Suppressor macrophage (primary cell): ENCODE data around the gene WDCP.
"Not testable (repeated sequence)": the region's sequence is repeated elsewhere in the genome, so short reads cannot be mapped to it uniquely, and the experiment has no call there.

Experiments used
- DNase-seq, 4 experiments: peaks; one replicate each; pipeline ENCODE4 v3.0.0-alpha.2; 2020 to 2022
- total RNA-seq, 17 experiments: gene quantifications; one replicate each; lab custom pipeline; 2026; ENCODE audit warnings: mixed read lengths in 6 of 17, inconsistent platforms in 3 of 17; lab: John Stamatoyannopoulos, UW

The WDCP gene, protein sequence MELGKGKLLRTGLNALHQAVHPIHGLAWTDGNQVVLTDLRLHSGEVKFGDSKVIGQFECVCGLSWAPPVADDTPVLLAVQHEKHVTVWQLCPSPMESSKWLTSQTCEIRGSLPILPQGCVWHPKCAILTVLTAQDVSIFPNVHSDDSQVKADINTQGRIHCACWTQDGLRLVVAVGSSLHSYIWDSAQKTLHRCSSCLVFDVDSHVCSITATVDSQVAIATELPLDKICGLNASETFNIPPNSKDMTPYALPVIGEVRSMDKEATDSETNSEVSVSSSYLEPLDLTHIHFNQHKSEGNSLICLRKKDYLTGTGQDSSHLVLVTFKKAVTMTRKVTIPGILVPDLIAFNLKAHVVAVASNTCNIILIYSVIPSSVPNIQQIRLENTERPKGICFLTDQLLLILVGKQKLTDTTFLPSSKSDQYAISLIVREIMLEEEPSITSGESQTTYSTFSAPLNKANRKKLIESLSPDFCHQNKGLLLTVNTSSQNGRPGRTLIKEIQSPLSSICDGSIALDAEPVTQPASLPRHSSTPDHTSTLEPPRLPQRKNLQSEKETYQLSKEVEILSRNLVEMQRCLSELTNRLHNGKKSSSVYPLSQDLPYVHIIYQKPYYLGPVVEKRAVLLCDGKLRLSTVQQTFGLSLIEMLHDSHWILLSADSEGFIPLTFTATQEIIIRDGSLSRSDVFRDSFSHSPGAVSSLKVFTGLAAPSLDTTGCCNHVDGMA
- total RNA-seq, result 2.1 to 15.1 (median 9.7) reads per million in 17 experiments

DNA sequence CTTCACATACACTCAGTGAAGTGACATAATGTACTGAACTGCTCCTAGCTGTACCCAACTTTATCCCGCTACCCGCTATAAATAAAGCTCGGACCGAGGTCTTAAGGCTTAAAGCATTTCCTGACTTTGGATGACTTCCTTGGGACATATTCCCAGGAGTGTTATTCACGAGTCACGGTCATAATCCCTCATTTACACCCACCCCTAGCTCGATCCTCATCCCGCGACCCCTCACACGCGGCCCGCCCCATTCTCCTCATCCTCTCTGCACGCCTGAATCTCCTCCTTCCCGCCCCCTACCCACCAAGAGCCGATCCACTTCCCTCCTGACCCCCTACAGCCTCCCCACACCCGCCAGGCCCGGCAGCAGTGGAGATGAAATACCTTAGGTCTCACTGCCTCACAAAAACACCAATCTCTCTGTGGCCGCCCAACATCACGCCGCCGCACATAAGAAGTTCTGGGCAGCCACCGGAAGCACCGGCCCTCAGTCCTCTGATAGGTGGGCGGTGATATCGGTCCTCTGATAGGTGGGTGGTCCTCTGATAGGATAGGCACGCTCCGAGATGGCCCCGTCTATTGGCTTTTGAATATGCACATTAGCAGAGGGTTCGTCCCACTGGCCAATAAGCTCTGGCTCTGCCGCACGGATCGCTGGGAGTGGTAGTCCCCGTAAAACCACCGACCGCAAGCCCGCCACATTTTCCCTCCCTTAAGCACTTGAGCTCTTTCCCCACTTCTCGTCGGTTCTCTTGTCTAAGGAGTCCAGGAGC is at the start of gene WDCP:
TSS of gene WDCP (minus strand) at position 462 of the 773 bp plus-strand sequence. CDS start 7,897 bp downstream, outside the sequence.
- peak; percentile 95 to 99 (median 96) for DNase-seq

- DNase-seq, result not testable (repeated sequence)
These were observed 48.0 kb upstream of the WDCP start for GRCh38 chr2:24095171-24095677.

DNA sequence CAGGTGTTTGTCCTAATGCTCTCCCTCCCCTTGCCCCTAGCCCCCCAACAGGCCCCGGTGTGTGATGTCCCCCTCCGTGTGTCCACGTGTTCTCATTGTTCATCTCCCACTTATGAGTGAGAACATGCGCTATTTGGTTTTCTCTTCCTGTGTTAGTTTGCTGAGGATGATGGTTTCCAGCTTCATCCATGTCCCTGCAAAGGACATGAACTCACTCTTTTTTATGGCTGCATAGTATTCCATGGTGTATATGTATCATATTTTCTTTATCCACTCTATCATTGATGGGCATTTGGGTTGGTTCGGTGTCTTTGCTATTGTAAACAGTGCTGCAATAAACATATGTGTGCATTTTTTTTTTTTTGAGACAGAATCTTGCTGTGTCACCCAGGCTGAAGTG is 46.1 kb upstream of the WDCP start:
- DNase-seq, result not testable (repeated sequence)

- no peak for DNase-seq
These were observed 41.7 kb upstream of the WDCP start for GRCh38 chr2:24088821-24089359.

DNA sequence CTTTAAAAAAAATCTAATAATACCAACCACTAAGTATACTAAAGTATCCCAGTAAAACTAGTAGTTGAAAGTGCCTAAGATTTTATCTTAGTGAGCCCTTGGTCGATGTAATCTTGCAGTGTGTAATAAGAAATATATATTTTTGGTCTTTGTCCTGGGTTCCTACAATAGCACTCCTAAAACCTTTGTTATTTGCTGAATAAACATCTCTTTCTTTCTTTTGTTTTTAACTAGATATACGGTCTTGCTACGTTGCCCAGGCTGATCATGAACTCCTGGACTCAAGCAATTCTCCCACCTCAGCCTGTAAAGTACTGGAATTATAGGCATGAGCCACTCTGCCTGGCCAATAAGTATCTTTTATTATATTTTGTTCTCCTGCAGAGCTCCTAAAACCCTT is 39.8 kb upstream of the WDCP start:
- DNase-seq, result no peak

DNA sequence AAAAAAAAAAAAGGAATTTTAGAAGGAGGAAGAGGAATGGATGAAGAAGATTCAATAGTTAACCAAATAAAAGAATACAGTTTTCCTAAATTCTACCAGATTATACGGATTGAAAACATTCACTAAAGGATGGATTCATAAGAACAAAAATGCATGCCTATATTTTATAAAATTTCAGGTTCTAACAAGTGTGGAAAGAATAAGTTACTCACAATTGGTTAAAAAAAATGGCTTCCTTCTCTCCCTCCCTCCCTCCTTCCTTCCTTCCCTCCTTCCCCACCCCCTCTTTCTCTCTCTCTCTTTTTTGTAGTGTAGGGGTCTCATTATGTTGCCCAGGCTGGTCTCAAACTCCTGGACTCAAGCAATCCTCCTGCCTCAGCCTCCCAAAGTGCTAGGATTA is 39.0 kb upstream of the WDCP start:
- DNase-seq, result no peak

DNA sequence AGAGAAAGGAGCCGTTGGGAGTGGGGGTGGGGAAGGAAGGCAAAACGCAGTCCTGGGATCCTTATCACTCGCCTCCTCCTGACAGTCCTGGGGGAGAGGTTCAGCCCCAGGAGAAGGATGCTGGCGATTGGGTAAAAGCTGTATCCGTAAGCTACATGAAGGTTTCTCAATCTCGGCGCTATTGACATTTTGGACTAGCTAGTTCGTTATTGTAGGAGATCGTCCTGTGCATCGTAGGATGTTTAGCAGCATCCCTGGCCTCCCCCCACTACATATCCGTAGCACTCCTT is 38.0 kb upstream of the WDCP start:
- DNase-seq, result no peak

- peak; percentile 93 to 97 (median 96) for DNase-seq
These were observed 37.4 kb upstream of the WDCP start, which contains the start of gene TP53I3 for GRCh38 chr2:24084386-24085199. TSS of gene TP53I3 (minus strand) at chr2:24084834. CDS start at chr2:24084326, 508 bp downstream.

DNA sequence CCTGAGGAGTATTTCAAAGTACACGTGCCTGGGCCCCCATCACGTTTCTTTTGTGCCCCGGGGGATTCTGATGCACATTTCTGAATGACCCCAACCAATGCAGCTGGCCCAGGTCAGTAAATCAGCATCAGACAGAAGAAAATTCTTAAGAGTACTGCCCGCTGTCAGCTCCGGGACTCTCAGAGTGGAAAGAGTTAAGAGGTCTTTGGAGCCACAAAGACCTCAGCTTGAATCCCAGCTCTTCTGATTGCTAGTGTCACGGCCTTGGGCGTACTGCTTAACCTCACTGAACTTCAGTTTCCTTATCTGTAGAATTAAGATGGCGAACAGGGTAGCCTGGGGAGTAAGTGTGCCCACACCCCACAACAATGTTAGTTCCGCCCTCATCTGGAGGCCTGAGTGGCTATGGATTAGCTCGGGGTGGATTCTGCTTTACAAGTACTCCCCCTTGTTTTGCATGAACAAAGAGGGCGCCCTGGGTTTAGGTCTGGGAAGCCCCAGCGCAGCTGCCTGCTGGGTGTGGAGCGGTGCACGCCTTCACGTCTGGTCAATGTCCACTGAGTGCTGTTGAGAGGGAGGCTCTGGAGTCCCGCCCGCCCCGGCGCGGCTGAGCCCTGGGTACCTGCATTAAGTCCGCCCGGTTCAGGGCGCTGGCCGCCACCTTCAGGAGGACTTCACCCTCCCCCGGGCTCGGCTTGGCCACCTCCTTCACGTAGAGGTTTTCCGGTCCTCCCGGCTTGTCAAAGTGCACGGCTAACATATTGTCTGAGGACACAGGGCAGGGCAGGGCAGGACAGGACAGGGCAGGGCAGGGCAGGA is 36.6 kb upstream of the WDCP start:
- peak; percentile 78 to 90 (median 88) for DNase-seq

GRCh38 chr2:24082787-24083566 is 35.8 kb upstream of the WDCP start:
- no peak for DNase-seq

DNA sequence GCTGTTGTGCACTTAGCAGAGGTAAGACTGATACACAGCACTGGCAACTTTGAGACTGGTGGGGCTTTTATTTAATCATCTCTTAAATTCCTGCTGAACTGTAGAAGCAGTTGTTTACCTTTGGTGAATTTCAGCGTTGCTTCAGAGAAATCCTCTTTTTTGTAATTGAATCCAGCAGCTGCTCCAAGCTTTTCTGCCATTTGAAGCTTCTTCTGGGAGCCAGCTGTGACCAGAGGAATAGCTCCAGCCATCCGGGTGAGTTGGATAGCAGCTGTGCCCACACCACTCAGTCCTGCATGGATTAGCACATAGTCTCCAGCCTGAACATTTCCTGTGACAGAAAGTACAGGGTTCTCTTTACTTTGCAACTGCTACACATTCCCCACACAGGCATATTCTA is 33.5 kb upstream of the WDCP start:
- DNase-seq, result no peak

DNA sequence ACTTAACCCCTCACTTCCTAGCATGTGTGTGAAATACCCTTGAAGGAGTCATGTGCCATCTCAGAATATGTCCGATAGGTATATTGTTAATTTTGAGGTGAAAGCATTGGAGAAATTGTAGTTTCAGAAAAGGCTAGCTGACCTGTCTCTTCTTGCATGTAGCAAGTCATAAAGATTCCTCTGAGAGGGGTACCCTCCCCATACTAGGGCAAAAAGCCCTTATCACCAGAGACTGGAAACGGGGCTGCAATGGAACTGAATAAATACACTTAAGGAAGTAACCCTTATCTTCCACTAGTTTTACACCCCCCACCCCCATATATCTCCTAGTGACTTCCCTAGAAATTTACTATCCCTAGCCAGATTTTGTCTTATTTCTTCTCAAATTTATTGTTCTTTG is 30.7 kb upstream of the WDCP start:
- peak in 1 of 4 experiments; percentile 6 for DNase-seq

DNA sequence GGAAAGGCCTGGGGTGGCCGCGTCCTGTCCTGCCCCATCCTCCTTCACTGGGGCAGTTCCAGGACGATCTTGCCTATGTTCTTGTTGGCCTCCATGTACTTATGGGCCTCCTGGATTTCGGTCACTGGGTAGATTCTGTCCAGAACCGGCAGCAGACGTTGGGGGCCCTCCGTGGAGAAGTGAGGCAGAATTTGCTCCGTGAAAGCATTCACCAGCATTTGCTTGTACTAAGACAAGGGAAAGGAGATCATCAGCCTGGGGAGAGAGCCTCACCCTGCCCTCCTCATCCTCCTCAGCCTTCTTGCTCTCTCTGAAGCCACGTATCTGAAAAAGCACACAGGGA is 30.3 kb upstream of the WDCP start:
- no peak for DNase-seq

- DNase-seq, result peak; percentile 48 to 70 (median 57)
These were observed 29.8 kb upstream of the WDCP start for GRCh38 chr2:24076849-24077534.

GRCh38 chr2:24075915-24076848 is 29.0 kb upstream of the WDCP start, which contains the start of gene SF3B6:
TSS of gene SF3B6 (minus strand) at chr2:24076326. CDS start at chr2:24076229, 97 bp downstream.
- peak; percentile 98 to 100 (median 99) for DNase-seq

GRCh38 chr2:24075259-24075658 is 28.1 kb upstream of the WDCP start:
- DNase-seq, result no peak

GRCh38 chr2:24073816-24074215 is 26.6 kb upstream of the WDCP start:
- DNase-seq, result no peak

- DNase-seq, result no peak
These were observed 25.1 kb upstream of the WDCP start for GRCh38 chr2:24072259-24072658.
